Peyer's patch (tissue), 4 donors: ENCODE results near the gene TFIP11.

Experiments used
- CTCF ChIP-seq, 6 experiments: fragments of 450-650 bp in 4 of 6; fragments of 200-600 bp in 2 of 6; sonication (generic) in 1 of 6; IDR thresholded peaks; one replicate each; pipeline ENCODE4 v1.5.1; 2017 to 2019; ENCODE audit warnings: antibody characterized with exemption in 6 of 6, mild to moderate bottlenecking in 3 of 6, moderate library complexity in 1 of 6
- POLR2A ChIP-seq, 2 donors: fragments of 450-650 bp; IDR thresholded peaks; one replicate each; pipeline ENCODE4 v1.5.1; 2017; ENCODE audit warnings: antibody characterized with exemption in 2 of 2, mild to moderate bottlenecking in 2 of 2, moderate library complexity in 2 of 2

GRCh38 chr22:26463101-26463661, 49.1 kb downstream of the TFIP11 start:
- TF ChIP-seq CTCF (IDR thresholded peaks at IDR 0.05) (no peak), POLR2A (IDR thresholded peaks at IDR 0.05) (no peak)
